ENCODE results near the gene MSL1.

Gene MSL1

DNA sequence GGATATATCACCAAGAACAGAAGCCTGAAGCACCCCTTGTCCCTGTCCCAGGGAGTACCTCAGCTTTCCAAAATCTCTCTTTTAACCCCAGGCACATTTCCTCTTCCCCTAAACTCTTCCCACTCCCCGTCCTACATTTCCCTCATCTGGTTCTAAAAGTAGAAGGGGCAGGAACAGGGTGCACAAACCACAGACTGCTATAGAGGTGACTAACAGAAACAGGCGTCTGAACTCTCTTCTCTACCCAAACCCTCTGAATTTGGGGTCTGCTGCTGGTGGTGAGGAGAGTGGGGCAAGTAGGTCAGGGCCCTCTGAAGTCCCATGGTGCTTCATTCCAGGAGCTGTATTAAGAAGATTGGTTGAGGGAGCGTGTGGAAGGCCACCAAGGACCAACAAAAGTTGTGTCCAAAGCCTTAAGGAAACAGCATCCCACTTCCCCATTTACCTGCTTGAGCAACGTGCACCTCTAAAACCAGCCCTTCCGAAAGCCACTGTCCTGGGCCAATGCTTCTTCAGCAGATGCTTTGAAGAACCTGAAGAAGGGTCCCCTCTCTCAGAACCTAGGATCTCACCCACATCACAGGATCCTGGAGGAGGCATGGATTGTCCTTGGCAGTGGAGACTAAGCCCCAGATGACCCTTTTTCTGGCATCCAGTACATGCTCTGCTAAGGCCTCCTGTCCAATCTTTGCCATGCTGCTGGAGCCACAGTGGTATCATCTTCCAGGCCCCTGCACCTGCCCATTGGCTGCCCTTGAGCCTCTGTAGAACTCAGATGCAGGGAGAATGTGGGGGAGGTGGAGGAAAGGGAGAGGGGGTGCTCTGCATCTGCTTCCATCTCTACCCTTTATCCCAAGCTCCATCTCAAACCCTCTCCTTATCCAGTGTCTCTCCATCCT is 15.7 kb upstream of the MSL1 start:
- no peak for DNase-seq (ENCODE audit: low spot score)

GRCh38 chr17:40106760-40107521 is 14.8 kb upstream of the MSL1 start:
- no peak for DNase-seq (ENCODE audit: low spot score)

- DNase-seq (ENCODE audit: low spot score), result no peak
Measured at GRCh38 chr17:40107522-40108174, 14.1 kb upstream of the MSL1 start.

GRCh38 chr17:40108970-40109824 is 12.6 kb upstream of the MSL1 start:
- DNase-seq (ENCODE audit: low spot score), result no peak

- DNase-seq (ENCODE audit: low spot score), result no peak
Measured at GRCh38 chr17:40110026-40110845, 11.5 kb upstream of the MSL1 start.

DNA sequence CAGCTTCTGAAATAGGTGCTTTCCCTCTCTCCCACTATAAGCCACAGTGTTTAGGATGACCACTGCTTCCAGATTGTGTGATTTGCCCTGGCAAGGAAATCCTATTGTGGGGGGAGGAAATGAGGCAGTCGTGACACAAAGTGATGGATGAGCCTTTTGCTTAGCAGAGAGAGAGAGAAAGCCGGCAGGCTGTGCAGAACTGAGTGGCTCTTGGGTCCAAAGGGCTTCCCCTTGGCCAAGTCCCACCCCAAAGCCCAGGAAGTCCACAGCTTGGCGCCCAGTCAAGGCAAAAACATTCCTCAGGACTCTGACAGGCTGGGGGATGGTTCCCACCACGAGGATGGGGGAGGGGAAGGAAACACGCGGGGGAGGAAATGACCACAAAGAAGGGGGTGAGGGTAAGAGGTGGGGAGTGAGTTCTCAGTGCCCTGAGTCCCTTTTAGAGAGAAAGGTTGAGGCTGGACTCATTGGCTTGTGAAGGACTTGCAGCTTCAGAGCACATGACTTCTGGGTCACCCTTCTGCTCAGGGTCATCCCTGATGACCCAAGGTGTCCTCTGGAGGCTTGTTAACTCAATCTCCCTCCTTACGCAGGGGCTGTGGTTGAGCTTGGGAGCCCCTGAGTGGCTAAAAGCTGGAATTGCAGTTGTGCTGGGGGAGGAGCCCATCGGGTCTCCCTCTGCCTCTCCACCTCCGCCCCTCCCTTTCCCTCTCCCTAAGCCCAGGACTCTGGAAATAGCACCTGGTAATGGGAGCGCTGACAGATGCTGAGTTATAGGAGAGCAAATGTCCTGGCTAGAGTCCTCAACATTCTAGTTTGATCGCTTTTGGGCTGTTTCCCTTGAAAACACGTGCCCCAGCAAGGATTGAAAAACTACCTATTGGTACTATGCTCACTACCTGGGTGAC is 10.3 kb upstream of the MSL1 start:
- peak; percentile 95 for DNase-seq (ENCODE audit: low spot score)

DNA sequence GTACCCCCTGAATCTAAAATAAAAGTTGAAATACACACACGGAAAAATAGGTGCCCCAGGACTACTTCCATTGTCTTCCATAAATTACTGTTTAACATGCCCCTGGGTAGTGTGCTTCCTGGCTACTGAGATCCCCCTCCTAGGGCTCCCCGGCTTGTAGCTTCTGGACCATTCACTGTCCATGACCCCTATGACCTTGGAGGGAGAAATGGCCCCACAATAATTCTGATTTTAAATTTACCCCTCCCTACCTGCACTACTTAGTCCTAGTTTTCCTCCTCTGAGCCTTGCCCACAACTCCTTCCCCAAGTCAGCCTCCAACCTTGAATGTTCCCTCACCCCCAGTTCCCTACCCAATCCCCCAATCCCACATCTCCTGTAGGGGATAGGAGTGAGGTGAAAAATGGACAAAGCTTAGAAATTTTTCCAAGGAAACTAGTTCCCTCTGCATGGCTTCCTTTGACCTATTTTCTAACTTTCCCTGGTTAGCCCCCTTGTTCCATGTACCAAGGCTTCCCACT is 9.5 kb upstream of the MSL1 start:
- DNase-seq (ENCODE audit: low spot score), result no peak

GRCh38 chr17:40112718-40113109 is 9.1 kb upstream of the MSL1 start:
- no peak for DNase-seq (ENCODE audit: low spot score)

DNA sequence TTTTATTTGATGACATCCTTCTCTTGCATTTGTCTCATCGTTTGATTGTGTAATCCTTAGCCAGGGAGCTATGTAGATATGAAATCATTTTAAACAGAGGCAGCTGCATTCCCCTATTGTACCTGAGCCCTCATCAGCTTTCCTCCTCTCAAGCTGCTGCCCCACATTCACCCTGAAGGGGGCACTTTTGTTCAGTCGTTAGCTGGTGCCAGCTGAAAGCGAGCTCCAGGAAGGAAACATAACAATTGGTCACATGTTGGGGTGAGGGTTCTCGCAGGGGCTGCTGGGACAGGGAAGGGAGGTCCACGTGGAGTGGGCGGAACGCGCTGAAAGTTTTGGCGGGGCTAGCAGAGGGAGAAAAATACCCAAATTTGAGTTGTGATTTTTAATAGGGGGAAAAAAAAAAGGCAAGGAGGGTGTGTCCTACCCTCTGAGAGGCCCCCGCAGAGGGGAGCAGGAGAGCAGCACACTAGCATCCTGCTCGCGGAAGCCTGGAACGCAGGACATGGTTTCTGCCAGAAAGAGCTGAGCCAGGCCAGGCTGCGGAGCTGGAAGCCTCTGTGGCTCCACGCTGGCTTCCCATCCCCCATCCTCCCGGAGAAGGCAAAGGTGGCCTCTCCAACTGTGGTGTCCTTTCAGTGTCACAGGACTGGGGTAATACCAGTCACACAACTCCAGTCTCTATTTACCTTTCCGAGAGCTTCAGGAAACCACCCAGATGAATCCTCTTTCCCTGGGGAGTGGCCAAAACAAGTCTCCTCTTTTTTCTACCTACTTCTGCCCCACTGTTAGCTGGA is 8.5 kb upstream of the MSL1 start:
- DNase-seq (ENCODE audit: low spot score), result peak; percentile 98

GRCh38 chr17:40113907-40114245 is 7.9 kb upstream of the MSL1 start:
- no peak for DNase-seq (ENCODE audit: low spot score)

GRCh38 chr17:40115101-40115436 is 6.7 kb upstream of the MSL1 start:
- no peak for DNase-seq (ENCODE audit: low spot score)

GRCh38 chr17:40122136-40122998 is 596 bp downstream of the MSL1 start:
- no peak for DNase-seq (ENCODE audit: low spot score)

DNA sequence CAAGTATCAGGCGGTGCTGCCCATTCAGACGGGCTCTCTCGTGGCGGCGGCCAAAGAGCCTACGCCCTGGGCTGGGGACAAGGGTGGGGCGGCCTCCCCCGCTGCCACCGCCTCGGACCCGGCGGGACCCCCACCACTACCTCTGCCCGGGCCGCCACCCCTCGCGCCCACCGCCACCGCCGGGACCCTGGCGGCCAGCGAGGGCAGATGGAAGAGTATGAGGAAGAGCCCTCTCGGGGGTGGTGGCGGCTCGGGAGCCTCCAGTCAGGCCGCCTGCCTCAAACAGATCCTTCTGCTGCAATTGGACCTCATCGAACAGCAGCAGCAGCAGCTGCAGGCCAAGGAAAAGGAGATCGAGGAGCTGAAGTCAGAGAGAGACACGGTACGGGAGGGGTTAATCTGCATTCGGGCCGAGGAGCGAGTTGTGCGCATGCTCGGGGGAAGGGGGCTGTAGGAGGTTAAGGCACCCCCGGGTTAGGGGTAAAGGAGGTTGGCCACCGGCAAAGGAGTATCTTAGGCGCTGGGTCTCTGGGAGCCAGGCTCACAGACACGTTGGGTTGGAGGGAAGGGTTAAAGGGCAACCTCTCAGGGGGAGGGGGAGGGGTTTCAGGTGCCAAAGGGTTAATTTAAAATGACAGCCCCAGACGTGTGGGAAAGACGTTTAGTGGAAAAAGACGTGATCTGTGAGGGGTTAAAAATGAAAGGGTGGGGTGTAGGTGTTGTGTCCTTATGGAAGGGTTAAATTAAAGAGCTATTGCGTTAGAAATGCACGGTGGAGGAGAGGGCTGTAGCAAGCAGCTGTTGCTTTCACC is 1.4 kb downstream of the MSL1 start:
- peak; percentile 52 for DNase-seq (ENCODE audit: low spot score)

DNA sequence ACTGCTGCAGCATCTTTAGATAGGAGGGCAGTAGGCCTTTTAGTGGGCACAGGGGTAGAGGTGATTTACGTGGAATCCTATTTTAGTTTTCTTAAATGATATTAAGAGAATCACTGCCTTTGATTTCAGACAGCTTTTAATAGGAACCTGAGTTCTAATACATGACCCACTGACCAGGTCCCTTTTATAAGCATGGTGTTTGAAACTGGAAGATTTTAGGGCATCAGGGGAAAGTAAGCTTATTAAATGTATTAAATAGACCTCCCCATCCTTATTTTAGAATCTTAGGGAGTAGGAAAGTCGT is 2.0 kb downstream of the MSL1 start:
- DNase-seq (ENCODE audit: low spot score), result peak; percentile 44

DNA sequence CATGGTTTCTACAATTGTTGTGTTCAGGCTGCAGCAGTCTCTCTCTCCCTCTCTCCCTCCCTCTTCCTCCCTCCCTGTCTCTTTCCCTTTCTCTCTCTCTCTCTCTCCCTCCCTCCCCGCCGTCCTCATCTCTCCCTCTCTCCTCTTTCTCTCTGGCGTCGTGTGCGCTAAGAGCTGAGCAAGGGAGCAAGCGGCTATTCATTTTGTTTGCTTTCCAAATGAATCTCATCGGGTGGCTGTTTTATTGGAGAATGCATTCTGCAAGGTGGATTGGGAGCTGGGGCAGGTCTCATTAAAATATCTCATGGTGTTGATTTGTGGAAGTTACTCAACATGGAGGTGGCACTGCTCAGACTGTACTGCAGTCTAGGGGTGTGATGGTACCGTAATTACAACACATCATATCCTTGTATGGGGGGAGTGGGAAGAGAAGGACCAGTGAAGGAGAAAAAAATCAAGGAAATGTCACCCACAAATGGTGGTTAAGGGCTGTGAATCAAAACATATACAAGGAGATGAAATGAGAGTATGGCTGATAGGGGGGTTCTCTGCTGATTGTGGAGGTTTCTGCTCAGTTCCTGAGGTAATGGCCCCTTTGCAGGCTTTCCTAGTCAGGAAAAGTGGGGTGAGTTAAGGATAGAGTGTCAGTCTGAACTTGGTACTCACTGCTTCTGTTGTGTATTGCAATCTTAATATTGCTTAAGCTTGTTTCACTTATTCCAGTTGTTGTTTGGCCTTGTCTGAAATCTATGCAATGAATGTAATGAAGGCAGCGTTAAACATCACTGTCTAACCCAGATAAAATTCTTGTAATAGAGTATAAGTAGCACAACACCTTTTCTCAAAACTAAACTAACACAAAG is 2.7 kb downstream of the MSL1 start:
- DNase-seq (ENCODE audit: low spot score), result peak; percentile 52

- DNase-seq (ENCODE audit: low spot score), result no peak
Measured at GRCh38 chr17:40129498-40129897, 7.7 kb downstream of the MSL1 start.

Measured in pons (tissue), 1 donor.